Measurements from ENCODE around the gene BMP8A. TPM values are rescaled to one million over a fixed set of nuclear protein-coding genes. Genes with fewer than 3 reads are reported as not detected.
"Not testable (repeated sequence)": the region's sequence is repeated elsewhere in the genome, so short reads cannot be mapped to it uniquely, and the experiment has no call there.

The BMP8A gene
- total RNA-seq, 1 donor from 2014 or later = not detected

DNA sequence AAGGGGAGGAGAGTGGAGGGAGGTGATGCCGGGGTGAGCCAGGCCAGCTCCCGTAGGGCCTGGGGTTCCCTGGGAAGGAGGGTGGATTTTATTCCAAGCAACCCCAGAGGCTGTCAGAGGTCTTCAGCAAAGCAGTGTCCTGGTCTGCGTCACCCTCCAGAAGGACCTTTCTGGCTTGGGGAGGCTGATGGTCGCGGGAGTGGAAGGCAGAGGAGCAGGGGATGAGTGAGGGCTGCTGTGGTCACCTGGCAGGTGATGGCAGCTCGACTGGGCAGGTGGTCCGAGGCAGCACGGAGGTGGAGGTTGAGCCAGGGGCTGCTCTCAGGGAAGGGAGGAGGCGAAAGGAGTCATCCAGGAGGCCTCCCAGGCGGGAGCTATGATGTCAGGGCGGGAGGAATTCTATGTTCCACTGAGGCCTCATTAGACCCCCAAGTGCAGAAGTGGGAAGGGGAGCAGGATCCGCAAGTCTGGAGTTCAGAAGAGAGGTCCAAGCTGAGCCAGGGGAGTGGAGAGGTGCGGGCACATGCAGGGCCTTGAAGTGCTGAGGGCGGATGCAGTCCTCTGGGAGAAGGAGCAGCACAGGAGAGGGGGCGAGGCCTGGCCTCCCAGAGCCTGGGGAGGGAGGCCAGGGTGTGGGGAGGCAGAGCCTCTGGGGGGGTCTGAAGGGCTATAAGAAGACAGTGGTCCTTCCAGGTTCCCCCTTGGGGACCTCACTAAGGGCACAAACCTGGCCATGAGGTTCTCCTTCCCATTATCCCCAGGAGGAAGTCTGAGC is 33.3 kb downstream of the BMP8A start:
- DNase-seq (ENCODE audit: low spot score) = no peak
- TF ChIP-seq, protein P1, sequence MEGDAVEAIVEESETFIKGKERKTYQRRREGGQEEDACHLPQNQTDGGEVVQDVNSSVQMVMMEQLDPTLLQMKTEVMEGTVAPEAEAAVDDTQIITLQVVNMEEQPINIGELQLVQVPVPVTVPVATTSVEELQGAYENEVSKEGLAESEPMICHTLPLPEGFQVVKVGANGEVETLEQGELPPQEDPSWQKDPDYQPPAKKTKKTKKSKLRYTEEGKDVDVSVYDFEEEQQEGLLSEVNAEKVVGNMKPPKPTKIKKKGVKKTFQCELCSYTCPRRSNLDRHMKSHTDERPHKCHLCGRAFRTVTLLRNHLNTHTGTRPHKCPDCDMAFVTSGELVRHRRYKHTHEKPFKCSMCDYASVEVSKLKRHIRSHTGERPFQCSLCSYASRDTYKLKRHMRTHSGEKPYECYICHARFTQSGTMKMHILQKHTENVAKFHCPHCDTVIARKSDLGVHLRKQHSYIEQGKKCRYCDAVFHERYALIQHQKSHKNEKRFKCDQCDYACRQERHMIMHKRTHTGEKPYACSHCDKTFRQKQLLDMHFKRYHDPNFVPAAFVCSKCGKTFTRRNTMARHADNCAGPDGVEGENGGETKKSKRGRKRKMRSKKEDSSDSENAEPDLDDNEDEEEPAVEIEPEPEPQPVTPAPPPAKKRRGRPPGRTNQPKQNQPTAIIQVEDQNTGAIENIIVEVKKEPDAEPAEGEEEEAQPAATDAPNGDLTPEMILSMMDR (IDR thresholded peaks at IDR 0.05; ENCODE audit: unreplicated experiment) = no peak
- Mint-ChIP-seq H3K27me3 (ENCODE audit: unreplicated experiment) (peaks cover 3% of the 10 kb centered on the region), H3K36me3 (ENCODE audit: low read depth, unreplicated experiment) (peaks cover 9% of the 10 kb centered on the region), H3K9me3 (ENCODE audit: unreplicated experiment) (no peaks in the 10 kb centered on the region), H3K4me1 (ENCODE audit: unreplicated experiment) (no peaks in the 10 kb centered on the region), H3K27ac (ENCODE audit: unreplicated experiment) (no peak overlapping the region), H3K4me3 (ENCODE audit: unreplicated experiment) (no peak overlapping the region)

DNA sequence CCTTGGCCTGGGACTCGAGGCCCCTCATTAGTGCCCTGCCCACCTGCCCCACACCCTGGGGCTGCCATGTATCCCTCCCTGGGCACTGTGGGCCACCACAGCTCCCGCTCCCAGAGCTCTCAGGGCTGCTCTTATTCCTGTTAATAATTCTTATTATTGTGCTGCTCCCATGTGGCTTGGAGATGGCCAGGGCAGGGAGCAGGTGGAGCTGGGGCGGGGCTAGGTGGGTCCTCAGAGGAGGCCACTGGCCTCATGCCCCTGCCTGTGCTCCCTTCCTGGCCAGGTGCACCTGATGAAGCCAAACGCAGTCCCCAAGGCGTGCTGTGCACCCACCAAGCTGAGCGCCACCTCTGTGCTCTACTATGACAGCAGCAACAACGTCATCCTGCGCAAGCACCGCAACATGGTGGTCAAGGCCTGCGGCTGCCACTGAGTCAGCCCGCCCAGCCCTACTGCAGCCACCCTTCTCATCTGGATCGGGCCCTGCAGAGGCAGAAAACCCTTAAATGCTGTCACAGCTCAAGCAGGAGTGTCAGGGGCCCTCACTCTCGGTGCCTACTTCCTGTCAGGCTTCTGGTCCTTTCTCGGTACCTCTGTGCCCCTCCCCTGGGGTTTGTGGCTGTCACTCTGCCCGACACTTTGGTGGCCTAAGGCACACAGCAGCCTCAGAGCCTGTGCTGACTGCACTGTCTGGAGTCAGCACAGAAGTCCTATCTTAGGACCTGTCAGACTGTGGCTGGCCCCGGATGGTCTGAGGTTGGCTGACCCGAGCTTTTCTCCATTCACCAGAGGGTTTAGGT is 34.1 kb downstream of the BMP8A start:
- no peaks in the 10 kb centered on the region for H3K4me1 Mint-ChIP-seq (ENCODE audit: unreplicated experiment)
- H3K9me3 Mint-ChIP-seq (ENCODE audit: unreplicated experiment) = no peaks in the 10 kb centered on the region
- DNase-seq (ENCODE audit: low spot score) = no peak
- TF ChIP-seq, protein P1 (IDR thresholded peaks at IDR 0.05; ENCODE audit: unreplicated experiment) = no peak
- H3K36me3 Mint-ChIP-seq (ENCODE audit: low read depth, unreplicated experiment) = peaks cover 14% of the 10 kb centered on the region
- no peak overlapping the region for H3K4me3 Mint-ChIP-seq (ENCODE audit: unreplicated experiment)
- peaks cover 3% of the 10 kb centered on the region for H3K27me3 Mint-ChIP-seq (ENCODE audit: unreplicated experiment)
- H3K27ac Mint-ChIP-seq (ENCODE audit: unreplicated experiment) = peak overlapping the region; percentile 9

DNA sequence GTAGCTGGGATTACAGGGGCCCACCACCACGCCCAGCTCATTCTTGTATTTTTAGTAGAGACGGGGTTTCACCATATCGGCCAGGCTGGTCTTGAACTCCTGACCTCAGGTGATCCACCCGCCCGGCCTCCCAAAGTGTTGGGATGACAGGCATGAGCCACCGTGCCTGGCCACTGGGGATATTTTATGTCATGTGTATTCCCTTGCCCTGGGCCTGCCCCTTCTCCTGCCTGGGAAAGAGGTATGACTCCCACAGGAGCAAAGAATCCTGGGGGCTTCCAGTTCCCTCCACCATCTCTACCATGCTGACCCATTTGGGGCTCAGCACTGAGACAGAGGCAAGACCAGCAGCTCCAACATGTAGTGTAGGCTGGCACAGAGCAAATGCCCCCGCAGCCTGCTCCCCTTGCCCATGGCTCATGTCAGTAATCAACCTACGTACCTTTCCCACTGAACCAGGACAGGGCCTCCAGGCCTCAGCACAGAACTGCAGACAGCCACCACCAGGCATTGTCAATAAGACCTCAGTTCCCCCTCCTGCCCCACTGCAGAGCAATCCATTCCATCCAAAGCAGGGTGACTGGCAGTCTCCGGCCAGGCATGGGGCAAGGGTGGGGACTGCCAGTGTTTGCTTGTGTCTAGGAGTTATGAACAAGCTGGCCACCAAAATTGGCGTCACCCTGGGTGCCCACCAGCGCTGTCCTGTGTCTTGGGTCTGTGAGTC is 35.2 kb downstream of the BMP8A start:
- TF ChIP-seq, protein P1 (IDR thresholded peaks at IDR 0.05; ENCODE audit: unreplicated experiment) = no peak
- no peak for DNase-seq (ENCODE audit: low spot score)
- Mint-ChIP-seq H3K36me3 (ENCODE audit: low read depth, unreplicated experiment) (peaks cover 18% of the 10 kb centered on the region), H3K9me3 (ENCODE audit: unreplicated experiment) (no peaks in the 10 kb centered on the region), H3K4me1 (ENCODE audit: unreplicated experiment) (no peaks in the 10 kb centered on the region), H3K27ac (ENCODE audit: unreplicated experiment) (no peak overlapping the region), H3K27me3 (ENCODE audit: unreplicated experiment) (peaks cover 3% of the 10 kb centered on the region), H3K4me3 (ENCODE audit: unreplicated experiment) (no peak overlapping the region)

DNA sequence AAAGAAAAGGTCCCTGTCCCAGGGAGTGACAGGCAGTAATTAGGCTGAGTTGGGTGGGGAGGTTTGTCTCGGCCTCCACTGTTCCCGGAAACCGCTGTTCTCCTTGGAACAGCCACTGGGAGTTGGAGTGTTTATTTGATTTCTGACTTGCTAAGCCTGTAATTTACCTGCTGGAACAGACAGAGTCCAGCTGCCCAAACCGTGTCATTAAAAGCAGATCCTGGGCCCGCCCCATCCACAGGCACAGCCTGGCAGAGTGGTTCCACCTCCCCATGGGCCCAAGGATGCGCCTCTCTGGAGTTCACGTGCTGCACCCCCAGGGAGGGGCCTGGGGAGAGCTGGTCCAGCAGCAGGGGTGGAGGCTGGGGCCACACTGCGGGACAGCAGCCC is 35.7 kb downstream of the BMP8A start:
- not testable (repeated sequence) for H3K9me3 Mint-ChIP-seq (ENCODE audit: unreplicated experiment); H3K4me1 Mint-ChIP-seq (ENCODE audit: unreplicated experiment); H3K27ac Mint-ChIP-seq (ENCODE audit: unreplicated experiment); H3K27me3 Mint-ChIP-seq (ENCODE audit: unreplicated experiment); DNase-seq (ENCODE audit: low spot score); H3K4me3 Mint-ChIP-seq (ENCODE audit: unreplicated experiment)
- peaks cover 18% of the 10 kb centered on the region for H3K36me3 Mint-ChIP-seq (ENCODE audit: low read depth, unreplicated experiment)

DNA sequence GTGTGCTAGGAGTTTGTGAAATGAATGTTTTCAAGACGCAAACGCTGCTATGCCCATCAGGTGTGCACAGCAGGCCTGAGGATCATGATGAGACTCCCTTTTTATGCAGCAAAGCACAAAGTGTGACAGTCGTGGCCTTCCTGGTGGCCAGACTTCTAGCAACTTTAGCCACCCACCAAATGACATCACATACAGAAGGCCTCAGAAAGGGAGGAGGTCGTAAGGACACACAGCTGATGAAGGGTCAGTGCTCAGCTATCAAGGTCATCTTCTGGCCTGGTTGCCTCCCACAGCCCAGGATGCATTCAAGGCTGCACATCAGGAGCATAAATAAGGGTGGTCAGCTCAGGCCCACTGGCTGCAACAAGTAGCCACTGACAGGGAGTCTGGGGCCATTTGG is 36.6 kb downstream of the BMP8A start:
- DNase-seq (ENCODE audit: low spot score) = no peak
- Mint-ChIP-seq H3K27me3 (ENCODE audit: unreplicated experiment) (no peaks in the 10 kb centered on the region), H3K9me3 (ENCODE audit: unreplicated experiment) (no peaks in the 10 kb centered on the region), H3K36me3 (ENCODE audit: low read depth, unreplicated experiment) (peaks cover 18% of the 10 kb centered on the region), H3K27ac (ENCODE audit: unreplicated experiment) (no peak overlapping the region), H3K4me3 (ENCODE audit: unreplicated experiment) (no peak overlapping the region), H3K4me1 (ENCODE audit: unreplicated experiment) (no peaks in the 10 kb centered on the region)
- TF ChIP-seq, protein P1 (IDR thresholded peaks at IDR 0.05; ENCODE audit: unreplicated experiment) = no peak

All from endothelial cell (in vitro differentiated cells).